ENCODE data around the gene MYO9A. TPM values are rescaled to one million over a fixed set of nuclear protein-coding genes. Genes with fewer than 3 reads are reported as not detected.

Gene MYO9A
- total and polyA plus RNA-seq, 3 donors from 2014 or later = 68.9 to 126 (median 103) TPM

- Histone ChIP-seq H3K27me3 (no peaks in the 10 kb centered on the region), H3K36me3 (ENCODE audit: low read depth, missing control alignments) (no peaks in the 10 kb centered on the region), H3K4me1 (no peaks in the 10 kb centered on the region), H3K27ac (no peak overlapping the region), H3K4me3 (no peak overlapping the region), H3K9me3 (no peaks in the 10 kb centered on the region)
- no peak for DNase-seq
- 69 to 85% methylated on average over 6 of the region's 6 CpGs for WGBS, 2 donors
- intact Hi-C loops (cut with DNase I; ENCODE audit: low total_unique reads) = no loop called here
- TF ChIP-seq POLR2A (IDR thresholded peaks at IDR 0.05) = no peak
- TF ChIP-seq, protein P1, sequence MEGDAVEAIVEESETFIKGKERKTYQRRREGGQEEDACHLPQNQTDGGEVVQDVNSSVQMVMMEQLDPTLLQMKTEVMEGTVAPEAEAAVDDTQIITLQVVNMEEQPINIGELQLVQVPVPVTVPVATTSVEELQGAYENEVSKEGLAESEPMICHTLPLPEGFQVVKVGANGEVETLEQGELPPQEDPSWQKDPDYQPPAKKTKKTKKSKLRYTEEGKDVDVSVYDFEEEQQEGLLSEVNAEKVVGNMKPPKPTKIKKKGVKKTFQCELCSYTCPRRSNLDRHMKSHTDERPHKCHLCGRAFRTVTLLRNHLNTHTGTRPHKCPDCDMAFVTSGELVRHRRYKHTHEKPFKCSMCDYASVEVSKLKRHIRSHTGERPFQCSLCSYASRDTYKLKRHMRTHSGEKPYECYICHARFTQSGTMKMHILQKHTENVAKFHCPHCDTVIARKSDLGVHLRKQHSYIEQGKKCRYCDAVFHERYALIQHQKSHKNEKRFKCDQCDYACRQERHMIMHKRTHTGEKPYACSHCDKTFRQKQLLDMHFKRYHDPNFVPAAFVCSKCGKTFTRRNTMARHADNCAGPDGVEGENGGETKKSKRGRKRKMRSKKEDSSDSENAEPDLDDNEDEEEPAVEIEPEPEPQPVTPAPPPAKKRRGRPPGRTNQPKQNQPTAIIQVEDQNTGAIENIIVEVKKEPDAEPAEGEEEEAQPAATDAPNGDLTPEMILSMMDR (IDR thresholded peaks at IDR 0.05) = no peak
These were observed 197.4 kb downstream of the MYO9A start for GRCh38 chr15:71920573-71920972.

- H3K4me1 ChIP-seq = no peaks in the 10 kb centered on the region
- TF ChIP-seq, protein P1 (IDR thresholded peaks at IDR 0.05) = no peak
- no peak for TF ChIP-seq POLR2A (IDR thresholded peaks at IDR 0.05)
- 81 to 88% methylated on average over 3 of the region's 3 CpGs for WGBS, 2 donors
- no peak overlapping the region for H3K4me3 ChIP-seq
- no peaks in the 10 kb centered on the region for H3K27me3 ChIP-seq
- no peak overlapping the region for H3K27ac ChIP-seq
- no peaks in the 10 kb centered on the region for H3K9me3 ChIP-seq
- DNase-seq = no peak
- no peaks in the 10 kb centered on the region for H3K36me3 ChIP-seq (ENCODE audit: low read depth, missing control alignments)
- intact Hi-C loops (cut with DNase I; ENCODE audit: low total_unique reads) = no loop called here
These were observed 201.1 kb downstream of the MYO9A start for GRCh38 chr15:71916834-71917233.

GRCh38 chr15:71914092-71914491, 203.9 kb downstream of the MYO9A start:
- WGBS, 2 donors = 96 to 97% methylated on average over 3 of the region's 3 CpGs
- intact Hi-C loops (cut with DNase I; ENCODE audit: low total_unique reads) = no loop called here
- no peaks in the 10 kb centered on the region for H3K9me3 ChIP-seq
- no peaks in the 10 kb centered on the region for H3K4me1 ChIP-seq
- no peak for TF ChIP-seq POLR2A (IDR thresholded peaks at IDR 0.05)
- TF ChIP-seq, protein P1 (IDR thresholded peaks at IDR 0.05) = no peak
- no peaks in the 10 kb centered on the region for H3K27me3 ChIP-seq
- no peak overlapping the region for H3K27ac ChIP-seq
- H3K4me3 ChIP-seq = no peak overlapping the region
- DNase-seq = no peak
- no peaks in the 10 kb centered on the region for H3K36me3 ChIP-seq (ENCODE audit: low read depth, missing control alignments)

GRCh38 chr15:71899674-71900073, 218.3 kb downstream of the MYO9A start:
- TF ChIP-seq POLR2A (IDR thresholded peaks at IDR 0.05) = no peak
- TF ChIP-seq, protein P1 (IDR thresholded peaks at IDR 0.05) = no peak
- Histone ChIP-seq H3K36me3 (ENCODE audit: low read depth, missing control alignments) (peaks cover 4% of the 10 kb centered on the region), H3K9me3 (no peaks in the 10 kb centered on the region), H3K4me1 (no peaks in the 10 kb centered on the region), H3K4me3 (no peak overlapping the region), H3K27ac (no peak overlapping the region), H3K27me3 (no peaks in the 10 kb centered on the region)
- 94 to 96% methylated on average over 5 of the region's 5 CpGs for whole genome bisulfite sequencing, 2 donors
- no peak for DNase-seq
- intact Hi-C loops (cut with DNase I; ENCODE audit: low total_unique reads) = no loop called here

DNA sequence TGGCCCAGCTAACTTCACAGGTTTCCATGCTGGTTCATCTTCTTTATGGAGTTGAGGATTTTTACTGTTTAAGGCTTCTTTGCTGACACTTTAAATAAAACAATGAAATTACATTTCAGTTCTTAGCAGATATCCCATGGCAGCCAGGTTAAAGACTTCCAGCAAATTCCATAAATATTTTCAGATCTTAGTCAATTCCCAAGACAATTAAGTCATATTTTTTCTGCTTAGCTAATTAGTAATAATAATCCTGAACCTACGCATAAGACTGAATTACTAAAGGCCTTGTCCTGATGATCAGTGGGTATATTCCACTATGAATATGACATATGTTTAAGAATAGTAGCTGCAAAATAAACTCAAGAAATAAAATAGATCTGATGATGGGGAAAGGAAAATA, 224.3 kb downstream of the MYO9A start:
- DNase-seq = no peak
- H3K4me1 ChIP-seq = no peaks in the 10 kb centered on the region
- intact Hi-C loops (cut with DNase I; ENCODE audit: low total_unique reads) = no loop called here
- H3K36me3 ChIP-seq (ENCODE audit: low read depth, missing control alignments) = peaks cover 4% of the 10 kb centered on the region
- WGBS, 2 donors = 77 to 89% methylated on average over 1 of the region's 1 CpG
- no peaks in the 10 kb centered on the region for H3K9me3 ChIP-seq
- no peak overlapping the region for H3K27ac ChIP-seq
- H3K4me3 ChIP-seq = no peak overlapping the region
- TF ChIP-seq POLR2A (IDR thresholded peaks at IDR 0.05) = no peak
- TF ChIP-seq, protein P1 (IDR thresholded peaks at IDR 0.05) = no peak
- H3K27me3 ChIP-seq = no peaks in the 10 kb centered on the region
